Superior temporal gyrus (tissue), 1 donor: Measurements from ENCODE around the gene EGFL8.

Experiments
- DNase-seq: peaks from one replicate; pipeline ENCODE4 v3.0.0-alpha.2; 2016; ENCODE audit errors: extremely low spot score

Gene EGFL8

GRCh38 chr6:32146687-32147086 lies 17.7 kb upstream of the EGFL8 start:
- DNase-seq: no peak

GRCh38 chr6:32147401-32148132 lies 16.8 kb upstream of the EGFL8 start:
- no peak for DNase-seq

GRCh38 chr6:32148289-32149091 lies 15.9 kb upstream of the EGFL8 start:
- DNase-seq: no peak

- no peak for DNase-seq
Measured at GRCh38 chr6:32149092-32149755, 15.2 kb upstream of the EGFL8 start.

GRCh38 chr6:32149932-32150870 lies 14.2 kb upstream of the EGFL8 start:
- DNase-seq: no peak

- peak; percentile 44 for DNase-seq
Measured at GRCh38 chr6:32151181-32151862, 13.1 kb upstream of the EGFL8 start.

GRCh38 chr6:32151863-32152768 lies 12.3 kb upstream of the EGFL8 start, which contains the start of gene PRRT1:
TSS of gene PRRT1 (minus strand) at chr6:32151939. CDS start at chr6:32151827, 112 bp downstream.
- peak; percentile 54 for DNase-seq

GRCh38 chr6:32152769-32153563 lies 11.4 kb upstream of the EGFL8 start:
- DNase-seq: peak; percentile 51

- peak; percentile 90 for DNase-seq
Measured at GRCh38 chr6:32153564-32154513, 10.6 kb upstream of the EGFL8 start, which contains the start of gene PPT2. TSS of gene PPT2 (plus strand) at chr6:32154141. CDS start at chr6:32154595, 454 bp downstream.

GRCh38 chr6:32154514-32155161 lies 9.8 kb upstream of the EGFL8 start:
- DNase-seq: peak; percentile 39

- no peak for DNase-seq
Measured at GRCh38 chr6:32156891-32157290, 7.5 kb upstream of the EGFL8 start.

- no peak for DNase-seq
Measured at GRCh38 chr6:32158052-32158451, 6.3 kb upstream of the EGFL8 start.

- DNase-seq: no peak
Measured at GRCh38 chr6:32163559-32164258, 686 bp upstream of the EGFL8 start.

- DNase-seq: no peak
Measured at GRCh38 chr6:32166411-32167061, 2.1 kb downstream of the EGFL8 start.

- no peak for DNase-seq
Measured at GRCh38 chr6:32167154-32167760, 2.9 kb downstream of the EGFL8 start.
